Measurements from ENCODE around the gene B4GALT1.

Gene B4GALT1

GRCh38 chr9:33105959-33106358 is 61.2 kb downstream of the B4GALT1 start:
- TF ChIP-seq REST (IDR thresholded peaks at IDR 0.05; ENCODE audit: insufficient read depth in 1 of 2, low read depth in 2 of 2, low read length in 2 of 2) (no peak), POLR2AphosphoS5 (IDR thresholded peaks at IDR 0.05; ENCODE audit: low read depth, low read length) (no peak), SIN3A (IDR thresholded peaks at IDR 0.05; ENCODE audit: borderline replicate concordance, insufficient read depth, low read length) (no peak), TAF1 (IDR thresholded peaks at IDR 0.05; ENCODE audit: borderline replicate concordance, insufficient read depth, low read length) (no peak), FOXP2 (optimal IDR thresholded peaks at IDR 0.05; ENCODE audit: borderline replicate concordance, extremely low read depth, extremely low read length, insufficient read depth) (no peak)

- no peak for TF ChIP-seq POLR2AphosphoS5 (IDR thresholded peaks at IDR 0.05; ENCODE audit: low read depth, low read length)
- no peak for TF ChIP-seq REST (IDR thresholded peaks at IDR 0.05; ENCODE audit: insufficient read depth in 1 of 2, low read depth in 2 of 2, low read length in 2 of 2)
- TF ChIP-seq TAF1 (IDR thresholded peaks at IDR 0.05; ENCODE audit: borderline replicate concordance, insufficient read depth, low read length), result no peak
- TF ChIP-seq SIN3A (IDR thresholded peaks at IDR 0.05; ENCODE audit: borderline replicate concordance, insufficient read depth, low read length), result no peak
- no peak for TF ChIP-seq FOXP2 (optimal IDR thresholded peaks at IDR 0.05; ENCODE audit: borderline replicate concordance, extremely low read depth, extremely low read length, insufficient read depth)
Observed at GRCh38 chr9:33105504-33105903, 61.6 kb downstream of the B4GALT1 start.

- TF ChIP-seq SIN3A (IDR thresholded peaks at IDR 0.05; ENCODE audit: borderline replicate concordance, insufficient read depth, low read length), result no peak
- no peak for TF ChIP-seq TAF1 (IDR thresholded peaks at IDR 0.05; ENCODE audit: borderline replicate concordance, insufficient read depth, low read length)
- no peak for TF ChIP-seq FOXP2 (optimal IDR thresholded peaks at IDR 0.05; ENCODE audit: borderline replicate concordance, extremely low read depth, extremely low read length, insufficient read depth)
- TF ChIP-seq POLR2AphosphoS5 (IDR thresholded peaks at IDR 0.05; ENCODE audit: low read depth, low read length), result no peak
- TF ChIP-seq REST (IDR thresholded peaks at IDR 0.05; ENCODE audit: insufficient read depth in 1 of 2, low read depth in 2 of 2, low read length in 2 of 2), result no peak
Observed at GRCh38 chr9:33104401-33104800, 62.7 kb downstream of the B4GALT1 start.

- TF ChIP-seq POLR2AphosphoS5 (IDR thresholded peaks at IDR 0.05; ENCODE audit: low read depth, low read length) (no peak), TAF1 (IDR thresholded peaks at IDR 0.05; ENCODE audit: borderline replicate concordance, insufficient read depth, low read length) (no peak), REST (IDR thresholded peaks at IDR 0.05; ENCODE audit: insufficient read depth in 1 of 2, low read depth in 2 of 2, low read length in 2 of 2) (no peak), SIN3A (IDR thresholded peaks at IDR 0.05; ENCODE audit: borderline replicate concordance, insufficient read depth, low read length) (no peak), FOXP2 (optimal IDR thresholded peaks at IDR 0.05; ENCODE audit: borderline replicate concordance, extremely low read depth, extremely low read length, insufficient read depth) (no peak)
Observed at GRCh38 chr9:33103501-33104281, 63.4 kb downstream of the B4GALT1 start.

Measured in PFSK-1 (cell line).